ENCODE results near the gene CNGA3. TPM values are rescaled to one million over a fixed set of nuclear protein-coding genes. Genes with fewer than 3 reads are reported as not detected.

The CNGA3 gene
- total and polyA plus RNA-seq, 2 donors (not counting 3 experiments of a cell fraction or from before 2014, with no cell fraction given), result not detected

DNA sequence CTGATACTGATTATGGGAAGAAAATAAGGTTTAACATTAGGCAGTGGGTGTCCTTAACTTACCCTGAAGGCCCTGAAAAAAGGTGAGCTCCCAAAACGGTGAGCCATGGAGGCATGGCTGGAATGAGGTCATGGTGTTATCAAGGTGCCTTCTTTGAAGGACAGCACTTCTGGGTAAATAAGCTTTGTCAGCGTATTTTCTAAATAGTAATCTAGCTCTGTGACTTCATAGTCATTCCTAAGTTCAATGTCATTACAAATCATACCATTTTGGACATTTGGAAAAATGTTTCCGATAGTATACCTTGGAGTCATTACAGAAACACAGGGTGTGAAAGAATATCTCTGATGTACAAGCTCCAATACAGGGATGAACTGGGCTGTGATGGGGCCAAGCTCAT is 35.2 kb upstream of the CNGA3 start:
- no TSS peak for BruUV-seq (replicated peaks)
- FAIRE-seq, result no peak
- H3K9me3 ChIP-seq (replicated peaks; ENCODE audit: control insufficient read depth, insufficient read depth, low read length), result no peaks in the 10 kb centered on the region
- ChIA-PET POLR2A (no interaction called here), CTCF (no interaction called here)
- dilution Hi-C loops (cut with MboI; ENCODE audit: extremely low pct_ligation_motif_present, low sequenced_read_pairs) (no loop called here), intact Hi-C loops (cut with micrococcal nuclease) (no loop called here)
- no peaks in the 10 kb centered on the region for H3K4me1 ChIP-seq (ENCODE audit: control insufficient read depth, extremely low read depth, insufficient read depth, low read length)
- no peak overlapping the region for H3K9ac ChIP-seq (replicated peaks; ENCODE audit: extremely low read depth, insufficient read depth, low read length)
- no peak for DNase-seq (ENCODE audit: low read depth, low spot score)
- no peak overlapping the region for H3K4me3 ChIP-seq (replicated peaks in 1 of 3; ENCODE audit: insufficient read depth in 1 of 3, low read depth in 1 of 3, low read length in 3 of 3)
- H3K27ac ChIP-seq (ENCODE audit: insufficient read depth, low read depth, low read length), result no peak overlapping the region
- H2AFZ ChIP-seq (ENCODE audit: low read depth, low read length), result no peak overlapping the region
- no peaks in the 10 kb centered on the region for H4K20me1 ChIP-seq (replicated peaks; ENCODE audit: control insufficient read depth, extremely low read depth, insufficient read depth, low read length)
- H3K27me3 ChIP-seq (ENCODE audit: control insufficient read depth in 2 of 2, insufficient read depth in 2 of 2, low read length in 2 of 2), result peaks cover 4 to 14% of the 10 kb centered on the region in 2 experiments
- H3K36me3 ChIP-seq (ENCODE audit: control insufficient read depth in 2 of 2, extremely low read depth in 1 of 2, insufficient read depth in 2 of 2, low read length in 2 of 2), result no peaks in the 10 kb centered on the region
- no peak overlapping the region for H3K4me2 ChIP-seq (ENCODE audit: insufficient read depth, low read length)
- no peaks in the 10 kb centered on the region for H3K9me1 ChIP-seq (replicated peaks; ENCODE audit: control insufficient read depth, extremely low read depth, insufficient read depth, low read length)
- H3K79me2 ChIP-seq (ENCODE audit: control insufficient read depth, insufficient read depth, low read length), result no peaks in the 10 kb centered on the region
- TF ChIP-seq EZH2 (IDR thresholded peaks at IDR 0.05; ENCODE audit: borderline replicate concordance, low read depth, low read length, severe bottlenecking), result no peak
- TF ChIP-seq, protein P1, sequence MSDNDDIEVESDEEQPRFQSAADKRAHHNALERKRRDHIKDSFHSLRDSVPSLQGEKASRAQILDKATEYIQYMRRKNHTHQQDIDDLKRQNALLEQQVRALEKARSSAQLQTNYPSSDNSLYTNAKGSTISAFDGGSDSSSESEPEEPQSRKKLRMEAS (IDR thresholded peaks at IDR 0.05; ENCODE audit: insufficient read depth, insufficient read length), result no peak
- TF ChIP-seq POLR2A (IDR thresholded peaks at IDR 0.05; ENCODE audit: low read depth, low read length), result no peak
- no peak for TF ChIP-seq JUN (IDR thresholded peaks at IDR 0.05; ENCODE audit: borderline replicate concordance, insufficient read depth, insufficient read length, low read depth)
- TF ChIP-seq, protein P2, sequence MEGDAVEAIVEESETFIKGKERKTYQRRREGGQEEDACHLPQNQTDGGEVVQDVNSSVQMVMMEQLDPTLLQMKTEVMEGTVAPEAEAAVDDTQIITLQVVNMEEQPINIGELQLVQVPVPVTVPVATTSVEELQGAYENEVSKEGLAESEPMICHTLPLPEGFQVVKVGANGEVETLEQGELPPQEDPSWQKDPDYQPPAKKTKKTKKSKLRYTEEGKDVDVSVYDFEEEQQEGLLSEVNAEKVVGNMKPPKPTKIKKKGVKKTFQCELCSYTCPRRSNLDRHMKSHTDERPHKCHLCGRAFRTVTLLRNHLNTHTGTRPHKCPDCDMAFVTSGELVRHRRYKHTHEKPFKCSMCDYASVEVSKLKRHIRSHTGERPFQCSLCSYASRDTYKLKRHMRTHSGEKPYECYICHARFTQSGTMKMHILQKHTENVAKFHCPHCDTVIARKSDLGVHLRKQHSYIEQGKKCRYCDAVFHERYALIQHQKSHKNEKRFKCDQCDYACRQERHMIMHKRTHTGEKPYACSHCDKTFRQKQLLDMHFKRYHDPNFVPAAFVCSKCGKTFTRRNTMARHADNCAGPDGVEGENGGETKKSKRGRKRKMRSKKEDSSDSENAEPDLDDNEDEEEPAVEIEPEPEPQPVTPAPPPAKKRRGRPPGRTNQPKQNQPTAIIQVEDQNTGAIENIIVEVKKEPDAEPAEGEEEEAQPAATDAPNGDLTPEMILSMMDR (IDR thresholded peaks at IDR 0.05; ENCODE audit: extremely low read depth in 1 of 2, insufficient read depth in 1 of 2, low read depth in 1 of 2, low read length in 2 of 2), result no peak
